Left ventricle myocardium superior (tissue), 1 donor: ENCODE measurements around the gene PATJ. TPM values are rescaled to one million over a fixed set of nuclear protein-coding genes. Genes with fewer than 3 reads are reported as not detected.

Source experiments
- ATAC-seq: fragments of 200-7000 bp; cut with Tn5 transposase; one replicate; pipeline ENCODE4 v1.9.1; 2020; ENCODE audit warnings: mild to moderate bottlenecking, moderate library complexity
- DNase-seq: peaks from one replicate; pipeline ENCODE4 v3.0.0-alpha.2; 2020
- intact Hi-C: fragments of 100-400 bp; cut with micrococcal nuclease; formaldehyde crosslinking; loops from one replicate; pipeline ENCODE4 v1.11.0; 2022
- total RNA-seq: library from RNA; stranded (reverse); fragmentation: NEBNext Ultra II Directional; extraction: Animal tissue kit (Norgen Biotek cat#: 25700); gene quantifications from one replicate; pipeline ENCODE4 v1.2.1, GENCODE V29; 2021
- donor health status: DM: no; HTN: yes; CAD: no; lungs with severe emphysema.

PATJ gene
- total RNA-seq, 1 donor from 2014 or later: 125 TPM

DNA sequence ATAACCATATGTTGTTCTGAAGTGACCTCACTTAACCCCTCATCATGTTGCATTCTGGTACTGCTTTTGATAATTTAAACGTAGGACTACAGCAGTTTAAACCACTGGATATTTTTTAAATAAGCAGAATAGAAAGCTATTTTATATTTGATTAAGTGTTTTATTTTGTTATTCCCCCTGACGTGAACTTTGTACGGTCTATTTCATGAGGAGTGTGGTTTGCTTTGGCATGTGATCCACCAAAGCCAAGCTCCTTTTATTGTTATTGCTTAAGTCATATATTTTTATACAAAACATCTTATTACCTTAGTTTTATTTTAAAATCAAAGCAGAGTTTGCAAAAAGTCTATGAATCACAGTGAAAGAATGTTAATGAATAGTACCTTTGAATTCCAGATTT is 351.0 kb downstream of the PATJ start:
- DNase-seq: no peak
- intact Hi-C loops: no loop called here
- ATAC-seq: no peak

DNA sequence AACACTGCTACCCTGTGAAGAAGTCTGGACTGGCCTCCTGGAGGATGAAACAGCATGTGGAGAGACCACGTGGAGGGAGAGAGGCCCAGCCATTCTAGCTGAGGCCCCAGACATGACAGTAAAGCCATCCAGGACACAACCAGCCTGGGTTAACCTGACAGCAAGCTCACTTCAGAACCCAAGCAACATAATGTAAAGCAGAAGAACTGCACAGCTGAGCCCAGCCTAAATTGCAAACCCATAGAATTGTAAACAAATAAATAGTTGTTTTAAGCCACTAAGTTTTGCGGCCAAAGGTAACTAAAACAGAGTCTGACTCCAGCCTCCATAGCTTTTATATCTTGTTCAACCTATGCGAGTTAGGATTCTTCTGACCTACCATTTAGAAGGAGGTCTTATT is 355.2 kb downstream of the PATJ start:
- ATAC-seq (no peak), DNase-seq (no peak)
- intact Hi-C loops: no loop called here

DNA sequence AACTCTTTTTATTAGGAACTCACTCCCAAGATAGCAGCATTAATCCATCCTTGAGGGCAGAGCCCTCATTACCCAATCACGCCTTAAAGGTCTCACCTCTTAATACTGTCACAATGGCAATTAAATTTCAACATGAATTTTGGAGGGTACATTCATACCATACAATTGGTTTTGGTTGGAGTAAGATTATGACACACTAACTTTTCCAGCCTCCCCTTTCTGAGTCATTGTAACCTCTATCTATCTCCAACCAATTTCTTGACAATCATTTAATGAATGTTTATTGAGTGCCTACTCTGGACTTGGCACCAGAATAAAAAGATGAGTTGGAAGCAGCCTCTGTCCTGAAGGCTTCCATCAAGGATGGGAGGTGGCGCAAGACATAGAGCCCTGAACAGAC is 358.2 kb downstream of the PATJ start:
- intact Hi-C loops: no loop called here
- DNase-seq (no peak), ATAC-seq (no peak)

DNA sequence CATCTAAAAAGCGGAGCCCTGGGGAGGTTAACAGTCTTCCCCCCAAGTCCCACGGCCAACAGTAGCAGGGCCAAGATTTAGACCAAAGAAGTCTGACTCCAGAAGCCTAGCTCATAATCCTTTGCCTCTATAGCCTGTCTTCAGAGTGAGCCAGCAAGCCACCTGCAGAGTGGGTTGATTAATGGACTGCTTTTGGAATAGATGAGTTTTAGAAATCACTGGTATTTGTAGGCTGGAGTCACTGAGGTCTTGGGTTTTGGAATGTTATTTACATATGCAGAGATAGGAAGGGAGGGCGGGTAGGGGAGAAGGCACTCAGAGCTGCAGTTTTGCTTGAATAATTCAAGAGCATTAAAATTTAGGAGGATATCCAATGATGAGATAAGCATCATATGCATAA is 361.6 kb downstream of the PATJ start:
- ATAC-seq (no peak), DNase-seq (no peak)
- intact Hi-C loops: no loop called here

DNA sequence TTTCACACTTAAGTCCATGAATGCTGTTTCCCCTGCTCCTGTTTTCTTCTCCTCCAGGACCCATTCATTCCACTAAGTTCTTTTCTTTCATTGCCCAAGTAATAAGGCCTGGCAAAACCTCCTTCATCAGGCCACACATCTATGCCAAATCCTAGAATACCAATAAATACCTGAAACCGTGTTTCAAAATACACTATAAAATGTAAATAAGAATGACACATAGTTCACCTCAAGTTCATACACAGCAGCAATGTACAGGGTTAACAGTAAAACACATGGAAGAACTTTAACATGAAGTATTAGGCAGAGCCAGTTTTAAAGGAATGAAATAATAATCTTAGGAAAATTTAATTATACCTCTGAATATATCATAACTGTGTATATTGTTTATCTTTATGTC is 365.6 kb downstream of the PATJ start:
- intact Hi-C loops: no loop called here
- DNase-seq: no peak

DNA sequence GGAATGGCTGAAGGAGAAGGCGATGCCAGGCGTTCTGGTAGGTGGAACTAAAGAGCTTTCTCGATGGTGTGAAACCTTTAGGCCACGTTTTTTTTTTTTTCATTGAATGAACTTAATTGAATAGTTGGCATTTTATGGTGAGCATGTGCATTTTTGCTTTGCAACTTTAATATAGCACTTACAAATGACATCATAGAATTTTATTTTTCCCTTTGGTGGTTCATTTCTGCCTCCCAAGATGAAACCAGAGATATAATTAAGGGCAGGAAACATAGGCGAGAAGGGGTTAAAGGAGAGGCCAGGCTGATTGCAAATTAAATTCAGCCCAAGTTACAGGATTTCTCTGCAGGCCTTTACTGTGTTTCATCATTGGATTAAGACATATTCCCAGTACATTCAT is 366.8 kb downstream of the PATJ start:
- intact Hi-C loops: no loop called here
- DNase-seq: no peak
- no peak for ATAC-seq

More for the DNA sequence above, 365.6 kb downstream of the PATJ start:
- no peak for ATAC-seq

DNA sequence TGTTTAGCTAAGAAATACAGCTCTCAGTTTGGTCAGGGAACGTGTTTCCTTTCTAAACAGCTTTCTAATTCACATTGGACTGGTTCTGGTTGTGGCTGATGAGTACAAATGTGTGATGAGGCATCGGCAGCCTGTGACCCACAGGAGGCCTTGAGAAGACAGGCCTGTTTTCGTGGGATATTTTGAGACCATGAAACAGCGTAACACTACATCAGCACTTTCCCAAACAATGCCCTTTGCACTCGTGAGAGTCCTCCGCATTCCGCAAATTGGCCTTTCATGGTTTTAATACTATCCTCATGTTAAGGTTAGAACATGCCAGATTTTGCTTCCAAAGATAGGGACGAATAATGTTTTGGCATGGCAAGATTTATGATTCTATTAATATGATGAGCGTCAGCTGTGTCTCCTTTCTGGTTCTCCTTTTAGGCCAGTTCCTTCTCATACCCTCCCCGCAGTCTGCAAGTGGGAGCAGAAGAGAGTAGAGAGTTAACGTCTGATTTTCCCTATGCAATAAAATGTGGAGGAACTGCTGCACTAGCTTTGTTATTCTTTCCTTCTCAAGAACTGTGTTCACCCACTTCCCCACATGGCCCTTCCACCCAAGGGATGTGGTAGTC is 368.0 kb downstream of the PATJ start:
- DNase-seq (no peak), ATAC-seq (peak; percentile 76)
- intact Hi-C loops: no loop called here

DNA sequence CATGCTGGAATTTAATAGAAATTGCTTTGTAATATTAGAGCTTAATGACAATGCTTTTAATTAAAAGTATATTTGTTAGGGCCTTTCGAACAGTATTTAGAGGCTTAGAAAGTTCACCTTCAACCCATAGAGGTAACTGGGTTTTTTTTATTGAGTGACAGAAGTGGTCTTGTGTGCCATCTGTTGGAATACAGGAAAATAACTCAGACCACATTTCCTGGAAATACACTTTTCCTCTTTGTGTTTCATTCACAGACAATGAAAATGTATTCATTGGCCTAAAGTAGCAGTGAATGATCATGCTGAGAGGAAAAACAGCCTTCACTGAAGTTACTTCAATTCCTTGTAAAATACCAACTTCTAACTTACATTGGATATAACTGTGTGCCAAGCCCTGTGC is 368.8 kb downstream of the PATJ start:
- ATAC-seq (no peak), DNase-seq (no peak)
- intact Hi-C loops: no loop called here

DNA sequence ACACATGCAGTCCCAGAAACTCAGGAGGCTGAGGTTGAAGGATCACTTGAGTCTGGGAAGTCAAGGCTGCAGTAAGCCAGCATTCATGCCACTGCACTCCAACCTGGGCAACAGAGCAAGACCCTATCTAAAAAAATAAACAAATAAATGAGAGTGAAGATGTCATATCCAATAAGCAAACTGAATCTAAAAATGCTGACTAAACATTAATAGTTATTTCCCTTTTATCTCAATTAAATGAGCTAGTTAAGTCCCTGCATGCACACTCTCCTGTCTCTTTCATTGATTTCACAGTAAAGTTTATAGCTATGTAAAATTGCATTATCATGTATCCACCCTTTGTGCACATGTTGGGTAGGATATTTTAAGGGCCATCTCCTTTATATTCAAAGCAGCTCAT is 371.2 kb downstream of the PATJ start:
- no peak for DNase-seq
- intact Hi-C loops: no loop called here

DNA sequence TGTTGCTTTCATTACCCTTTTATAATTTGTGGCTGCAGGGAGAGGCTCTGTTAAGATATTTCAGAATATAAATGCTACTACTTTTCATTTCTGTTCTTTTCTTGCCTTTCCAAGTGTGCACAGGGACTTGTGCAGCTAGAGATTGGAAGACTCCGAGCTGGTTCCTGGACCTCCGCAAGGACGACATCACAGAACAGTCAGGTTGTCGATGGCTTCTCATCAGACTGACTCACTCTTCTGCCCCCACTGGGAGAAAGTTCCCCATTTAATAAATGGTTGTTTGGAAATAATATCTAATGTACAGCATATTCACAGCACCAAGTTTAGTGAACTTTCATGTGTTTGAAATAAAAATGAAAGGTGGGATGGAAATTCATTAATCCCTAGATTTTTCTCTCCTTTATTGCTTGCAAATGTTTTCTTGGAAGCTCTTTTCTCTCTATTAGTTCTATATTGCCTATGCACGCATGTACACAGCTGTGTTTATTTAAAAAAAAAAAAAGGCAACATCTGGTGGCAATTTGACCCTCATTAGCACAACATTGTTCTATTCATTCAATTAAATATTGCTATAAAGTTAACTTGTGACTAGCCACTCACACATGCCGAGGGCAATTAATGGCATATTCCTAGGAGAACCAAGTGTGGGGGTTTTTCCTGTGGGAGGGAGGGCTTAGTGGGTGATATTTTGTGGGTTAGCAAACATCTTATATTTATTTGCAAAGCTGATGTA is 374.9 kb downstream of the PATJ start:
- no peak for ATAC-seq
- no peak for DNase-seq
- intact Hi-C loops: no loop called here

More for the DNA sequence above, 371.2 kb downstream of the PATJ start:
- ATAC-seq: no peak

DNA sequence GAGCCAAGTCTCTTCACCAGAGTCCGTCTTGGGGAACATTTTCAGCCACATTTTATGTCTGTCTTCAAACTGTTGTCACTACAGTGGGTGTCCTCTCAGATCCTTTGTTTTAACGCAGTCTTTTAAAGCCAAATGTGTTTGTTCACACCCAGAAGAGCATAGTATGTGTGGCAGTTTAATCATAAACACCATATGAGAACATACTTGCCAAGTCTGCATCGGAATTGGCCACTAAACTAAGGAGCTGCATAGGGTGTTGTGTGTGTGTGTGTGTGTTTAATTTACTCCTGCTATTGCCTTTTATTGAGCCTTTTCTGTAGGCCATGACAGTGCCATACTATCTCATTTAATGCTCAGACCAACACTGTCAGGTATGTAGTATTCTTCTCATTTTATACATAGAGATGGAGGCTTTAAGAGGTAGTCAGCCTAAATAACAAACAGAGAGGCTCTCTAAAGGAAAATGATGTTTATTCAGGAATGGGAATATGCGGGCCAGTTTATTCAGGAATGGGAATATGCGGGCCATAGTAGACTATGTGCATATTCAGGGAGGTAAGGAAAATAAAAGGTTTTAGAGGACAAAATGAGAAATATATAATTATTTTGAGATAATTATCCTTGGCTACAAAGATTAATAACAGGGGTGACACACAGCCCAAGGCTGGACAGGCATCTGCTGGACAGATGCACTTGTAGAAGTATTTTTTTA is 384.5 kb downstream of the PATJ start:
- ATAC-seq: no peak
- DNase-seq: no peak
- intact Hi-C loops: no loop called here

DNA sequence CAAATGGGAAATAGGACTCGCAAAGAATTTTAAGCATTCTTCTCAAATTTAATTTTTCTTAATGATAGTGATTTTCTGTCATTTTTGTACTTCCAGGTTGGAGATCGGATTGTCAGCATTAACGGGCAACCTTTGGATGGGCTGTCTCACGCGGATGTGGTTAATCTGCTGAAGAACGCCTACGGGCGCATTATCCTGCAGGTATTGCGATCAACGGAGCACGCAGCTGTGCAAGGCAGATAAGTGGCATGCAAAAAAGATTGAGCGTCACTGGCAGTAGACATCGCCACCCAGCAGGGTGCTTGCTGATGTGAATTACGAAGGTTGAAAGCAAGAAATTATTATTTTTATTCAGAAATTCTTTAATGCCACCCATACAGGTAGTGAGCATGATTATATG is 386.5 kb downstream of the PATJ start:
- DNase-seq: no peak
- intact Hi-C loops: no loop called here
- ATAC-seq: no peak

DNA sequence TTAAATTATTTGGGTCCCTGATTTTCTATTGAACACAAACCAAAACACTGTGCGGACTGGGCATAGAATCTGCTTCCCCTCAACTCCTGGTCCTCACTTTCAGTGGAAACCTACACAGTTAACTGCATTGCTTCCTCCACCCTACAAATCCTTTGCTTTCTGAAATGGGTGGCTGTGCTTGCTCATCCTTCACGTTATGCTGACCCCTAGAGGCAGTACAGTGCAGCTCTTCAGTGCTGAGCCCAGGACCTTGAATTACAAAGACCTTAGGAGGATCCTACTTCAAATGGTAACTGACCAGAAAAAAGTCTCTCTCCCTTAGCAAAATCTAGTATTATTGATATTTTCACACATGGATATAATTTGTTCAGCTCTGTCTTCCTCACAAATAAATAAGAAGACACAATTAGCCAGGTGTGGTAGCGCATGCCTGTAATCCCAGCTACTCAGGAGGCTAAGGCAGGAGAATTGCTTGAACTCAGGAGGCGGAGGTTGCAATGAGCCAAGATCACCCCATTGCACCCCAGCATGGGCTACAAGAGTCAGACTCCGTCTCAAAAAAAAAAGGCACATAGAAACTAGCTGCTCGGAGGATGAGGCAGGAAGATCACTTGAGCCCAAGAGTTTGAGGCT is 388.9 kb downstream of the PATJ start:
- no peak for DNase-seq

DNA sequence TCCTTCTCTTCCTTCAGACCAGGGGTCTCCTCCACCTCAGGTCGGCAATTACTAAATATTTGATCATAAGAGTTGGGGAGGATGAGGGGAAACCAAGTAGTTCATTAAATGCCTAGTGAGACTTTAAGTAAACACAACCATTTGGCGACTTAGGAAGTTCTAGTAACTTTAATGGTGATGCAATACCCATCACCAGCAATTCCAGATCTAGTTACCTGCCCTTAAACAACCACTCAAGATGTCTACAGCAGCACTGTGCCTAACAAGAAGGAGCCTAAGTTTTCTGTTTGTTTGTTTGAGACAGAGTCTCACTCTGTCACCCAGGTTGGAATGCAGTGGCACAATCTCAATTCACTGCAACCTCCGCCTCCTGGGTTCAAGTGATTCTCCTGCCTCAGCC is 395.7 kb downstream of the PATJ start:
- intact Hi-C loops: no loop called here
- DNase-seq (no peak), ATAC-seq (no peak)

More for the DNA sequence above, 388.9 kb downstream of the PATJ start:
- peak; percentile 77 for ATAC-seq
- intact Hi-C loops: no loop called here

DNA sequence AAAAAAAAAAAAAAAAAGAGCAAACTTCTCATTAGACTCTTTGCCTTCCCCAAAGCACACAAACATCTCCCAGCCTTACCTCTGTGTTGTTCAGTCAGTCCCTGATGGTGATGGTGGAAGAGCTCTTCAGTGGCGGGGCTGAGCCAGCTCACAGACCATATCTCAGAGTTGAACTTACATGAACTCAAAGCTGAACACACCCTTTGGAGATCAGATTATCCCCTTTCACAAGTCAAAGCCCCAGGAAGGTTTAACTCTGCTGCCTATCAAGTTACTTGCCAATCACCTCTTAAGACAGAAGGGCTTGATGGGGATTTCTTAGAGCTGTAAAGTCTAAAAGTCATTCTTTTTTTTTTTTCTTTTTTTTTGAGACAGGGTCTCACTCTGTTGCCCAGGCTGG is 397.1 kb downstream of the PATJ start:
- intact Hi-C loops: no loop called here
- ATAC-seq (no peak), DNase-seq (no peak)

DNA sequence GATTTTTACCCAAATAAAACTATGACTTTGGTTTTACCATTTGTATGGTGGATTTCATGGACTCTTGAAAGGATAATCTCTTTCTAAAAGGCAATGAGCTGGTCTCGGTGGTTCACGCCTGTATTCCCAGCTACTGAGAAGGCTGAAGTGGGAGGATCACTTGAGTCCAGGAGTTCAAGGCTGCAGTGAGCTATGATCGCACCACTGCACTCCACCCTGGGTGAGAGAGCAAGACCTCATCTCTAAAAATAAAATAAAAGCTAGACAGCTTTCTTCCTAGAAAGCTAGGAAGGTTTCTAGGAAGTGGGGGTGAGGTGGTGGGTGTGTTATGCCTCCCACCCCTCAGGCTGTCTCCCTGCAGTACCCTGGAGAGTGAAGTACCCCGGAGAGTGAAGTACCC is 398.4 kb downstream of the PATJ start:
- ATAC-seq (no peak), DNase-seq (no peak)
- intact Hi-C loops: no loop called here

DNA sequence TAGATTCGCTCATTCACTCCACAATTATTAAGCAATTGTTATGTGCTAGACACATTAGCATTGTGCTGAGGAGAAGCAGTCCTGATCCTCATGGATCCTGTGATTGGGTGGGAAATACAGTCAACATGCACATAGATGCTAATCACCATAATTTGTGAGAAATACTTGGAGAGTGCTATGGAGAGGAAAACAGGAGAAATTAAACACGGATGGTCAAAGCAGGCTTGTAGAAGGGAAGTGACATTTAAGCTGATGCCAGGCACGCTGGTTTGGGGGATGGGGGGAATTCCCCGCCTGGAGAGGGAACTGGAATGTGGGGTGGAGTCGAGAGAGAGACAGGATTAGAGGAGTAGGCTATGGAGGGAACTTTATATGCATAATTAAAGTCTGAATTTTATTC is 400.2 kb downstream of the PATJ start:
- intact Hi-C loops: no loop called here
- ATAC-seq (peak; percentile 59), DNase-seq (no peak)

DNA sequence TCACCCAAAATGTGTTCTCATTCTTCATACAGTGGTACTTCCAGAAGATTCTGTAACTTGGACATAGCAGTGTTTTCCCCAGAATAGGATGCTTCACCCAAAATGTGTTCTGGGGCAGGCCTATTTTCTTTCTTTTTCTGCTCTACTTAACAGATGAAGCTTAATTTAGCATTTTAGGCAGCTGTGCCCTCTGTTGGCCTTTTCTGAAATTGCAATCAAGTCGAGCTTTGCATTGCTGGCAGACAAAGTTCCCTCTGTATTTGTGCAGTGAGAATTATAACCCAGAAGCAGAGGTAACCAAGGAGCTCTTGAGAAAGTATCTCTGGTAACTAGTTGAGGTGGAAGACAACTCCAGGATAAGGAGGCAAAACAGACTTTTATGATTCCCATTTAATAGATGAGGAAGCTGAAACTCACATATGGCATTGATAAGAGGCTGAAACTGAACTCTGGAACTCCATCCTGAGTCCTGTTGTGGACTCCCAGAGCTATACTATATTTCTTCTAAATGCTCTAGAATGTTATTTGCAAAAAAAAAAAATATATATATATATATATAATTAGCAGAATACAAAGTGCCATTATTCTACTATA is 402.1 kb downstream of the PATJ start:
- intact Hi-C loops: no loop called here
- DNase-seq: no peak
- peak; percentile 13 for ATAC-seq

DNA sequence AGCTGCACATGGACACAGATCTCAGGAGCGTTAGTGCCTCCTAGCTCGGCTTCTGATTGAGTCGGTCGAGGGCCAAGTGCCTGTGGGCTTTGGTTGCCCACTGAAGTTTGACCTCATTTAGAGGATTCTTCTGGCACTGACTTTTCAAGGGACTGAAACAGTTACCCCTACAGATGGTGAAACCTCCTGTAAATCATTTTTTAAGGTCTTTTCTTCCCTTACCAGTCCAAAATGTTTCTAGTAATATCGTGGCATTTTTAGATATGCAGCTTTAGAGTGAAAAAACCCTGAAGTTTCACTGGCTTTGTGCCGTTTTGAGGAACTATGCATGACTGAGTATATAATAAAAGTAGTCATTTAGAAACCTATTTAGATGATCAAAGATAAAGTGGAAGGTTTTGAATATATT is 417.7 kb downstream of the PATJ start:
- intact Hi-C loops: no loop called here
- no peak for DNase-seq
- no peak for ATAC-seq

DNA sequence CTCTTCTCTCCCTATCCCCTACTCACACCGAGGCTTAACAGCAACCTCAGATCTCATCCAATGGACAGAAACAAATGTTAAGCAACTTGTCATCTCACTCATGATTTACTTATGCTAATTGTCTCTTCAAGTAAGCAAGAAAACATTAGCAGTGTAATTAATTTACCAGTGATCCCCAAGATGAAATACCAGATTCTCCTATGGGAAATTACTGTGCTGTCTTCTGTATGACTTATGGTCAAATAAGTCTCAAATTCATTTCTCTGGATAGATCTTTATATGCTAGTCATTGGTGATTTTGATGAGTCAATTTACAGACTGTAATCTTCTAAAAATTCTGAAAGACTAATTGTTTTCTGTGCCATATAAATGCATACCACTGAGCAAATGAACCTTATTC is 419.4 kb downstream of the PATJ start:
- ATAC-seq: no peak
- DNase-seq: no peak
- intact Hi-C loops: no loop called here
